ENCODE results near the gene TAP1. TPM values are rescaled to one million over a fixed set of nuclear protein-coding genes. Genes with fewer than 3 reads are reported as not detected.

Gene TAP1
- total and polyA plus RNA-seq, 9 of the 15 experiments (the other 6 are each of a cell fraction or from before 2014, with no cell fraction given), result 1.3 to 6.0 (median 4.2) TPM

GRCh38 chr6:32827025-32827424 lies 26.5 kb downstream of the TAP1 start:
- peaks cover 40% of the 10 kb centered on the region for H3K36me3 ChIP-seq (ENCODE audit: control insufficient read depth, insufficient read depth, low read length)
- no peaks in the 10 kb centered on the region for H3K9me1 ChIP-seq (ENCODE audit: control insufficient read depth, insufficient read depth, low read length)
- BruUV-seq (replicated peaks), result no TSS peak
- no peaks in the 10 kb centered on the region for H3K4me1 ChIP-seq (replicated peaks in 1 of 2; ENCODE audit: control insufficient read depth in 2 of 2, insufficient read depth in 2 of 2, low read length in 2 of 2)
- in situ Hi-C loops (cut with MboI) (no loop called here), intact Hi-C loops (cut with micrococcal nuclease) (loop anchor here (5.0 kb wide), 1 partner anchor 40 kb away; no protein-coding TSS in a partner anchor)
- no peak for DNase-seq (ENCODE audit: extremely low read depth in 1 of 4, low spot score in 3 of 4)
- no peaks in the 10 kb centered on the region for H3K79me2 ChIP-seq (ENCODE audit: control insufficient read depth, insufficient read depth, low read length)
- no peaks in the 10 kb centered on the region for H3K9me3 ChIP-seq (replicated peaks; ENCODE audit: control insufficient read depth, insufficient read depth, low read depth, low read length)
- no peak for FAIRE-seq
- ChIA-PET POLR2A (interaction anchor here (1.1 to 2.2 kb wide), 5 partner anchors 11 to 149 kb away, joined by 3 to 13 read pairs (median 10); partner anchors contain the start of gene TAP2), CTCF (ENCODE audit: low intra/inter-chr PET ratio) (interaction anchor here (0.5 to 3.7 kb wide), 4 partner anchors 39 to 536 kb away, joined by 3 to 24 read pairs (median 3); no protein-coding TSS in a partner anchor)
- 69% methylated on average over 3 of the region's 3 CpGs for WGBS (ENCODE audit: insufficient coverage, low coverage, missing lambda C conversion rate)
- H3K9ac ChIP-seq (ENCODE audit: insufficient read depth in 1 of 2, low read depth in 2 of 2, low read length in 2 of 2), result no peak overlapping the region
- H4K20me1 ChIP-seq (replicated peaks; ENCODE audit: control insufficient read depth, insufficient read depth, low read length), result no peaks in the 10 kb centered on the region
- H3K27ac ChIP-seq (ENCODE audit: extremely low read depth, low read depth, low read length), result no peak overlapping the region
- no peak for ATAC-seq
- no peaks in the 10 kb centered on the region for H3K27me3 ChIP-seq (ENCODE audit: control insufficient read depth in 2 of 2, insufficient read depth in 2 of 2, low read length in 2 of 2)
- H3K4me2 ChIP-seq (ENCODE audit: insufficient read depth, low read length), result no peak overlapping the region
- no peak overlapping the region for H3K4me3 ChIP-seq
- no peak overlapping the region for H2AFZ ChIP-seq (ENCODE audit: low read depth, low read length)
- no peak for TF ChIP-seq ZNF318 (IDR thresholded peaks at IDR 0.05; ENCODE audit: borderline replicate concordance in 1 of 2, low read depth in 1 of 2)
- TF ChIP-seq SLC30A9 (CRISPR knock-in tag; IDR thresholded peaks at IDR 0.05), result no peak
- no peak for TF ChIP-seq ZNF3 (CRISPR knock-in tag; IDR thresholded peaks at IDR 0.05)

All from K562 (cell line).